Nephron progenitor cell (in vitro differentiated cells): ENCODE results near the gene TDRD3.

ENCODE experiments used
- DNase-seq: peaks from one replicate; pipeline ENCODE4 v3.0.0; 2021
- H3K27ac Mint-ChIP-seq: 2 replicates; pipeline ENCODE4 v1.8.0; 2021; ENCODE audit warnings: mild to moderate bottlenecking, moderate library complexity, mixed read lengths
- H3K27me3 Mint-ChIP-seq: 2 replicates; pipeline ENCODE4 v1.8.0; 2021; ENCODE audit warnings: mild to moderate bottlenecking, low read depth, mixed read lengths; ENCODE audit not compliant: poor library complexity
- H3K36me3 Mint-ChIP-seq: 2 replicates; pipeline ENCODE4 v1.8.0; 2021; ENCODE audit warnings: low read depth, mixed read lengths
- H3K4me1 Mint-ChIP-seq: 2 replicates; pipeline ENCODE4 v1.8.0; 2021; ENCODE audit warnings: mixed read lengths
- H3K4me3 Mint-ChIP-seq: 2 replicates; pipeline ENCODE4 v1.8.0; 2021; ENCODE audit warnings: mild to moderate bottlenecking, moderate library complexity, mixed read lengths
- H3K9me3 Mint-ChIP-seq: 2 replicates; pipeline ENCODE4 v1.8.0; 2021; ENCODE audit warnings: mild to moderate bottlenecking, moderate library complexity, mixed read lengths
- TF ChIP-seq, protein P1 (sequence below): fragments of 200-600 bp; sonication (generic); IDR thresholded peaks from 2 replicates; pipeline ENCODE4 v1.5.0; 2021; ENCODE audit warnings: antibody characterized with exemption

The TDRD3 gene

DNA sequence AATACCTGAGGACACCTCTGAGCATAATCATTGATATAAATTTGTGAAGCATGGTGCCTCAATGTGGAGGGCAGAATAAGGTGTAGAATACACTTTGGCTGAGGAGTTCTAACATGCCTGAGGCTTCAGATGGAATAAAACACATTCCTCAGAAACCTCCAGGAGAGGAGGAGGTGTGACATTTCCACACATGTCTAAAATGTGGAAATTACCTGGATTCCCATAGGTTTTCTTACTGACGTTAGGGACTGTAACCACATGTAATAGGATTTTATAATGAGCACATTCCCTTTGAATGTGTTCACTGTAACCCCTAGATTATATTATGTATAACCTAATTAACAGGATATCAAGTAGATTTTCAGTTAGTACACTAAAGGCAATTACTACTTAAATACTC lies 226.1 kb downstream of the TDRD3 start:
- Mint-ChIP-seq H3K27me3 (peaks cover 11% of the 10 kb centered on the region), H3K27ac (no peak overlapping the region), H3K4me1 (no peaks in the 10 kb centered on the region), H3K4me3 (no peak overlapping the region), H3K9me3 (peaks cover 2% of the 10 kb centered on the region), H3K36me3 (no peaks in the 10 kb centered on the region)
- no peak for DNase-seq
- TF ChIP-seq, protein P1, sequence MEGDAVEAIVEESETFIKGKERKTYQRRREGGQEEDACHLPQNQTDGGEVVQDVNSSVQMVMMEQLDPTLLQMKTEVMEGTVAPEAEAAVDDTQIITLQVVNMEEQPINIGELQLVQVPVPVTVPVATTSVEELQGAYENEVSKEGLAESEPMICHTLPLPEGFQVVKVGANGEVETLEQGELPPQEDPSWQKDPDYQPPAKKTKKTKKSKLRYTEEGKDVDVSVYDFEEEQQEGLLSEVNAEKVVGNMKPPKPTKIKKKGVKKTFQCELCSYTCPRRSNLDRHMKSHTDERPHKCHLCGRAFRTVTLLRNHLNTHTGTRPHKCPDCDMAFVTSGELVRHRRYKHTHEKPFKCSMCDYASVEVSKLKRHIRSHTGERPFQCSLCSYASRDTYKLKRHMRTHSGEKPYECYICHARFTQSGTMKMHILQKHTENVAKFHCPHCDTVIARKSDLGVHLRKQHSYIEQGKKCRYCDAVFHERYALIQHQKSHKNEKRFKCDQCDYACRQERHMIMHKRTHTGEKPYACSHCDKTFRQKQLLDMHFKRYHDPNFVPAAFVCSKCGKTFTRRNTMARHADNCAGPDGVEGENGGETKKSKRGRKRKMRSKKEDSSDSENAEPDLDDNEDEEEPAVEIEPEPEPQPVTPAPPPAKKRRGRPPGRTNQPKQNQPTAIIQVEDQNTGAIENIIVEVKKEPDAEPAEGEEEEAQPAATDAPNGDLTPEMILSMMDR, result no peak
